ENCODE results near the gene PABPN1L.

PABPN1L gene

DNA sequence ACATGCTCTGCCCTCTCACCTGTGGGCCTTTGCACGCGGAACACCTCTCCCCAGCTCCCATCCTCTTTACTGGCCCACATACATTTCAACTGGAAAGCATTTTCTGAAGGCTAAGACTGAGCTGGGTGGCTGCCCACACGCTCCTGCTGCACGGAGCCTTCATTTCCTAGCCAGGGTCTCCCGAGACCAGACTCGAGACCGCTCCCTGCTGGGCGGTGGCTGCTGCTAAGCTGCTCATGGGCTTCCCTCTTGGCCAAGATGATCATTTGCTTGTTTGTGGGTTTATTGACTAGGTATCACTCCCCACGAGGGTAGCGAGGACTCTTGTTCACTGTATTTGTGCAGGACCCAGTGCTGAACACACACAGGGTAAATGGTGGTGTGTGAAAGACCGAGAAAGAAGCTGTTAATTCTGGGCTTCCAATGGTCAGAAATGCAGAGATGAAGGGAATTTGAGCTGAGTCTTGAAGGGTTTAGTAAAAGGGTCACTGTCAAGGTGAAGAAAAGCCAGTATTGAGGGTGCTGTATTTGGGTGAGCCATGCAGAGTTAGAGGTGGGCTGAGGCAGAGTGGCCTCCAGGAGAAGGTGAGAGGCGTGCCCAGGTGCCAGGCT lies 8.6 kb downstream of the PABPN1L start:
- peaks cover 10% of the 10 kb centered on the region for H3K4me1 ChIP-seq (ENCODE audit: insufficient read depth, insufficient read length)
- peak; percentile 68 for DNase-seq (ENCODE audit: low read depth, low spot score)
- TF ChIP-seq ZNF274 (IDR thresholded peaks at IDR 0.05; ENCODE audit: low read depth, low read length) (no peak), SUZ12 (IDR thresholded peaks at IDR 0.05; ENCODE audit: extremely low read depth, insufficient read depth, insufficient read length) (no peak), YY1 (IDR thresholded peaks at IDR 0.05; ENCODE audit: insufficient read depth, insufficient read length) (no peak)
- no peaks in the 10 kb centered on the region for H3K9me3 ChIP-seq (ENCODE audit: insufficient read depth, low read length)
- no peaks in the 10 kb centered on the region for H3K27me3 ChIP-seq (ENCODE audit: insufficient read depth, insufficient read length)
- H3K36me3 ChIP-seq (ENCODE audit: insufficient read depth, insufficient read length, low read length), result peaks cover 57% of the 10 kb centered on the region
- H3K4me3 ChIP-seq (ENCODE audit: insufficient read length, low read depth), result peak overlapping the region; percentile 100
- peak overlapping the region; percentile 99 for H3K9ac ChIP-seq (ENCODE audit: insufficient read length, low read depth)

DNA sequence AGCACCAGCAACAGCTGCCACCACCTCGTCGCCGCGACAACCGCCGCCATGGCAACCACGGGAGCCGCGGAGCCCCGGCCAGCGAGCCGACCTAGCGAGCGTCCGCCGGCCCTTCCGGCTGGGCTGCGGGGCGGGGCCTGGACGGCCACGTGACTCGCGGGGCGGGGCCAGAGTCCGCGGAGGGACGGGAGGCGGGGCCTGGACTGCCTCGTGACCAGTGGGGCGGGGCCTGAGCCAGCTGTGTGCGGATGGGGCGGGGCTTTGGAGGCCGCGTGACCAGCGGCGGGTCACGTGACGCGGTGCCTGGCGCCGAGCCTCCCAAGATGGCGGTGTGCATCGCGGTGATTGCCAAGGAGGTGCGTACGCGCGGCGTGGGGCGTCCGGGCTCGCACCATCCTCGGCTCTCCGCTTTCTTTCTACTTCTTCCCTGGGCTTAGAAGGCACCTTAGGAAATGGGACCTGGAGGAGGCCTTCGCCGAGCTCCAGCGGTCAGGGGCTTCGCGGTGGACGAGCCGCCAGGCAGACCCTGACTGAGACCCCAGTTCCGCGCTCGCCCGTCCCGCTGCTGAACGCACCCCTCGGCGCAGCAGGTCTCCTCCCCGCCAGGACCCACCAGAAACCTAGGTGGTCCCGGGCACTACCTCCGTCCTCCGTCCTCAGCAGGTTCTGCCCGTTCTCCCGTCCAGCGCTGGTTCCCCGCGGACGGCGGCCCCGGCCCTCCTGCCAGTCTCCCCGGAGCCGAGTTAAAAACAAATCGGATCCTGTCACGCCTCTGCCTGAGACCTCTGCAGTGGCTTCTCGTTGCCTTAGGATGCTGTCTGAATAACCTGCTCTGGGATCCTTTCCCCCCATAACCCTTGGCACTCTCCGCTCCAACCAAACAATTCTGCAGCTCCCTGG lies 9.4 kb downstream of the PABPN1L start, which contains the start of the genes GALNS and TRAPPC2L:
Gene GALNS (minus strand): TSS at position 120 of the 900 bp plus-strand sequence. CDS start 70 bp downstream, at position 50.
Gene TRAPPC2L (plus strand): TSS at position 300 of the 900 bp plus-strand sequence. CDS start 24 bp downstream, at position 324.
- peak within 1 kb of the TSS; percentile 99 for H3K9ac ChIP-seq (ENCODE audit: insufficient read length, low read depth)
- peak within 1 kb of the TSS; percentile 100 for H3K4me3 ChIP-seq (ENCODE audit: insufficient read length, low read depth)
- peak; percentile 91 for DNase-seq (ENCODE audit: low read depth, low spot score)
- H3K9me3 ChIP-seq (ENCODE audit: insufficient read depth, low read length), result no peaks in the 10 kb centered on the region
- peaks cover 10% of the 10 kb centered on the region for H3K4me1 ChIP-seq (ENCODE audit: insufficient read depth, insufficient read length)
- TF ChIP-seq ZNF274 (IDR thresholded peaks at IDR 0.05; ENCODE audit: low read depth, low read length), result no peak
- peak; percentile 83 for TF ChIP-seq YY1 (IDR thresholded peaks at IDR 0.05; ENCODE audit: insufficient read depth, insufficient read length)
- H3K27me3 ChIP-seq (ENCODE audit: insufficient read depth, insufficient read length), result no peaks in the 10 kb centered on the region
- peaks cover 50% of the 10 kb centered on the region for H3K36me3 ChIP-seq (ENCODE audit: insufficient read depth, insufficient read length, low read length)

DNA sequence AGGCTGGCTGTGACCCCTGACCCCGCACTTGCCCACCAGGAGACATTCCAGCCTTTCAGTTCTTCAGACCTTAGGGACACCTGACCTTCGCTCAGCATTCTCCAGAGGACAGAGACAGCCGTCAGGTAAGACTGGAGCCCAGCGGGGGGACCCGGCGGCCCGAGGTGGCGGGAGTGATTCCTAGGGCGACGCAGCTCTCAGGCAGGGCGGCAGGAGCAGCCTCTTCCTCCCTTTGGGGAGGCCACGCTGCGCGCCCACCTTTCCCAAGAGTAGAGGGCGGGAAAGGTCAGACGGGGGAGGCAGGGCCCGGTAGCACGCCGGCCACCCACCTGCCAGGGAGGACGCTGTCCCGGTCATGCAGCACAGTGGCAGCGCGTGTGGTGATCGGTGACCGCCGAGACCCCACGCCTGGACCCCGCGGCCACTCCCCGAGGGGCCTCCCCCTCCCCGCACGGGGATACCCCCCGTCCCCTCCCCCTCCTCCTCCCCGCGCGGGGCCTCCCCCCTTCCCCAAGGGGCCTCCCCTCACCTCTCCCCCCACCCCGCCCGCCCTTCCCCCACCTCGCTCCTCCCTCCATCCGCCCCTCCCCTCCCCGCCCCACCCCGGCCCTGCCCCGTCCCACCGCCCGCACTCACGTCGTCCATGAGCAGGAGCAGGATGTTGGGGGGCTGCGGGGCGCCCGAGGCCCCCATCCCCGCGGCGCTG lies 10.2 kb downstream of the PABPN1L start:
- Histone ChIP-seq H3K4me1 (ENCODE audit: insufficient read depth, insufficient read length) (peaks cover 10% of the 10 kb centered on the region), H3K9ac (ENCODE audit: insufficient read length, low read depth) (peak overlapping the region; percentile 80), H3K36me3 (ENCODE audit: insufficient read depth, insufficient read length, low read length) (peaks cover 48% of the 10 kb centered on the region), H3K27me3 (ENCODE audit: insufficient read depth, insufficient read length) (no peaks in the 10 kb centered on the region), H3K9me3 (ENCODE audit: insufficient read depth, low read length) (peaks cover 6% of the 10 kb centered on the region; the same call in 1 of the 2 replicates), H3K4me3 (ENCODE audit: insufficient read length, low read depth) (peak overlapping the region; percentile 66)
- no peak for DNase-seq (ENCODE audit: low read depth, low spot score)
- no peak for TF ChIP-seq SUZ12 (IDR thresholded peaks at IDR 0.05; ENCODE audit: extremely low read depth, insufficient read depth, insufficient read length)
- no peak for TF ChIP-seq YY1 (IDR thresholded peaks at IDR 0.05; ENCODE audit: insufficient read depth, insufficient read length)
- no peak for TF ChIP-seq ZNF274 (IDR thresholded peaks at IDR 0.05; ENCODE audit: low read depth, low read length)

DNA sequence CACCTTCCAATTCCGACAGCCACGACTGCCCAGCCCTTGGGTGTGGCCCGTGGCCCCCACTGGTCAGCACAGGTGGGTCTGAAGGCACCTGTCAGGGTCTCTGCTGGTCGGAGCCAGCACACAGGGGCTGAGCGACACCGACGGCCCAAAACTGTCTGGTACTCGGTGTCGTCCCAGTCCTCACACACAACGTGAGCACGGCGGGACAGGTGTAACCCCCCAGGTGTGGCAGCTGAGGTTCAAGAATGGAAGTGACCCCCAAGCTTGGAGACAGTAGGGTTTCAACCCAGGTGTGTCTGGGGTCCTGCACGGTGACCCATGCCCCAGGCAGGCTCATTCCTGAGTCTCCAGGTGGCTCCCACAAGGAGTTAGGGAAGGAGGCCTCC lies 10.7 kb downstream of the PABPN1L start:
- Histone ChIP-seq H3K9ac (ENCODE audit: insufficient read length, low read depth) (peak overlapping the region; percentile 80), H3K4me1 (ENCODE audit: insufficient read depth, insufficient read length) (peaks cover 10% of the 10 kb centered on the region), H3K9me3 (ENCODE audit: insufficient read depth, low read length) (peaks cover 7% of the 10 kb centered on the region; the same call in 1 of the 2 replicates), H3K36me3 (ENCODE audit: insufficient read depth, insufficient read length, low read length) (peaks cover 46% of the 10 kb centered on the region), H3K4me3 (ENCODE audit: insufficient read length, low read depth) (peak overlapping the region; percentile 66), H3K27me3 (ENCODE audit: insufficient read depth, insufficient read length) (no peaks in the 10 kb centered on the region)
- no peak for DNase-seq (ENCODE audit: low read depth, low spot score)
- TF ChIP-seq SUZ12 (IDR thresholded peaks at IDR 0.05; ENCODE audit: extremely low read depth, insufficient read depth, insufficient read length) (no peak), ZNF274 (IDR thresholded peaks at IDR 0.05; ENCODE audit: low read depth, low read length) (no peak), YY1 (IDR thresholded peaks at IDR 0.05; ENCODE audit: insufficient read depth, insufficient read length) (no peak)

DNA sequence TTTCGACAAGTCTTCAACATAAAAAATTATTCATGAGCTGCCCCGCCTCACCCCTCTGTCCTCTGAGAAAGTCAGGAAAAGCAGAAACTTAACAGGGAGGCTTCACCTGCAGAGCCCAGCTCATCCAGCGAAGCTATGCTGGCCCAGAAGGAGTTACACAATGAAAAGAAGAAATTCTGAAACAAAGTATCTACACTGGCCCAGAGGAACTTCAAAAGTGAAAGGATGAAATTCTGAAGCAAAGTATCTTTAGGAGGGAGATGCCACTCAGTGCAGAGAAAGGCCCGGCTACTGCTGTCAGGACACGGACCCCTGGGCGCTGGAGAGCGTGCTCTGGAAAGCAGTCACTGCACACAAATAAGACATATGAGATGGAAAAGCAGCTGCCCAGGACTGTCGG lies 11.3 kb downstream of the PABPN1L start:
- Histone ChIP-seq H3K36me3 (ENCODE audit: insufficient read depth, insufficient read length, low read length) (peaks cover 45% of the 10 kb centered on the region), H3K27me3 (ENCODE audit: insufficient read depth, insufficient read length) (no peaks in the 10 kb centered on the region), H3K9ac (ENCODE audit: insufficient read length, low read depth) (no peak overlapping the region), H3K4me3 (ENCODE audit: insufficient read length, low read depth) (no peak overlapping the region), H3K9me3 (ENCODE audit: insufficient read depth, low read length) (peaks cover 7% of the 10 kb centered on the region; the same call in 1 of the 2 replicates), H3K4me1 (ENCODE audit: insufficient read depth, insufficient read length) (peaks cover 10% of the 10 kb centered on the region)
- no peak for DNase-seq (ENCODE audit: low read depth, low spot score)
- no peak for TF ChIP-seq ZNF274 (IDR thresholded peaks at IDR 0.05; ENCODE audit: low read depth, low read length)
- no peak for TF ChIP-seq SUZ12 (IDR thresholded peaks at IDR 0.05; ENCODE audit: extremely low read depth, insufficient read depth, insufficient read length)
- TF ChIP-seq YY1 (IDR thresholded peaks at IDR 0.05; ENCODE audit: insufficient read depth, insufficient read length), result no peak

DNA sequence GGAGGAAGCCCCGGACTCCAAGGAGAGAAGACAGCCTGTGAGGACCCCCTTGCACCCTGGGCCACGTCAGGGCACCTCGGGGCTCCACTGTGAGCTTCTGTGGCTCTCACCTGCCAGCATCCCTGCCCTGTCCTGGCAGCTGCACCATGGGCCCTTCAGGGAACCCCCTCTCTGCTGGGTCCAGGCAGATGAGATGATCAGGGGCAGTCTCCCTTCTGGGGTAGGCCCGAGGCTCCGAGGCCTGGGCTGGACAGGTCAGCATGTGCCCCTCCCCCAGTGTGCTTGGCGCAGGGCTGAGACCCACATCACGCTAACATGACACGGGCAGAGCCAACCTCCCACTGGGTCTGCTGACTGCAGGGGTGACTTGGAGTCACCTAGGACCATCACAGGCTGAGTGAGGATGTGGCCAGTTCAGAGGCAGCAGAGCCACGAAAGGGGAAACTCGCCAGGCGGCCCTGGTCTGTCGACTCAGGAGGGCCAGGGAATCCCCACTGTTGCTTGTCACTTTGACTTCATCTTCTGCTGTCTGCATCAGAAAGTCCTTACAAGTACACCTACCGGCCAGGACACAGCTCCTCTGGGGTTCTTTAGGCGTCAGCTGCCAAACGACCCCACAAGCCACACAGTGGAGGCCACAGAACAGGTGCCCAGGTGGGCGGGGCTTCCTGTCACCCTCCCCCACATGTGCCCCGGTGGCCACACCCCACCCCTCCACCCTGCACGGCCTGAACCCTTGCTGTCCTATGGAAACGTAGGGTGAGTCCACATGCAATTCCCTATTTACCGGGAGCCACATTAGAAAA lies 12.0 kb downstream of the PABPN1L start:
- H3K4me3 ChIP-seq (ENCODE audit: insufficient read length, low read depth), result no peak overlapping the region
- TF ChIP-seq ZNF274 (IDR thresholded peaks at IDR 0.05; ENCODE audit: low read depth, low read length) (no peak), SUZ12 (IDR thresholded peaks at IDR 0.05; ENCODE audit: extremely low read depth, insufficient read depth, insufficient read length) (no peak), YY1 (IDR thresholded peaks at IDR 0.05; ENCODE audit: insufficient read depth, insufficient read length) (no peak)
- H3K4me1 ChIP-seq (ENCODE audit: insufficient read depth, insufficient read length), result peaks cover 10% of the 10 kb centered on the region
- peaks cover 7% of the 10 kb centered on the region; the same call in 1 of the 2 replicates for H3K9me3 ChIP-seq (ENCODE audit: insufficient read depth, low read length)
- H3K9ac ChIP-seq (ENCODE audit: insufficient read length, low read depth), result no peak overlapping the region
- DNase-seq (ENCODE audit: low read depth, low spot score), result no peak
- peaks cover 45% of the 10 kb centered on the region for H3K36me3 ChIP-seq (ENCODE audit: insufficient read depth, insufficient read length, low read length)
- H3K27me3 ChIP-seq (ENCODE audit: insufficient read depth, insufficient read length), result no peaks in the 10 kb centered on the region
